Ovary (tissue), 9 donors: ENCODE measurements around the gene SND1. TPM values are rescaled to one million over a fixed set of nuclear protein-coding genes. Genes with fewer than 3 reads are reported as not detected.
A peak's percentile ranks its signal among the peaks of the same experiment; 100 is the strongest.

Experiments used
- DNase-seq, 5 donors: peaks; one replicate each; pipeline ENCODE4 v3.0.0-alpha.2; 2019 to 2020
- H3K27ac ChIP-seq, 2 donors: fragments of 200-600 bp; one replicate each; pipeline versions ENCODE4 v1.5.1 to v1.8.0; 2019 to 2022
- H3K27me3 ChIP-seq: fragments of 200-600 bp; one replicate; pipeline ENCODE4 v1.8.0; 2022
- H3K36me3 ChIP-seq: fragments of 200-600 bp; sonication (generic); one replicate; pipeline ENCODE4 v1.5.1; 2019
- H3K4me1 ChIP-seq: one replicate; pipeline ENCODE4 v1.8.1; 2013; ENCODE audit warnings: mild to moderate bottlenecking, moderate library complexity; ENCODE audit not compliant: insufficient read depth
- H3K4me3 ChIP-seq: fragments of 200-600 bp; sonication (generic); one replicate; pipeline ENCODE4 v1.5.1; 2017
- H3K9me3 ChIP-seq, 2 donors: fragments of 200-600 bp in 1 of 2; sonication (generic) in 1 of 2; one replicate each; pipeline versions ENCODE4 v1.5.1 to v1.8.1; 2013 to 2019; ENCODE audit warnings: mild to moderate bottlenecking in 1 of 2, moderate library complexity in 1 of 2
- EP300 ChIP-seq: sonication (generic); formaldehyde crosslinking; IDR thresholded peaks from one replicate; pipeline ENCODE4 v1.6.1; 2017; ENCODE audit warnings: antibody characterized with exemption
- POLR2A ChIP-seq: fragments of 450-650 bp; IDR thresholded peaks from one replicate; pipeline ENCODE4 v1.6.1; 2017; ENCODE audit warnings: antibody characterized with exemption, mild to moderate bottlenecking, moderate library complexity
- WGBS, 3 donors: extraction: QIAGEN DNeasy Blood & Tissue Kit in 1 of 3; methylation state at CpG; one replicate each; pipeline versions ENCODE4 v1.1.5 to v1.1.7; 2013 to 2017; 5-methylcytosine and 5-hydroxymethylcytosine counted together
- intact Hi-C, 4 donors: fragments of 100-400 bp; cut with DNase I; formaldehyde crosslinking; loops; one replicate each; pipeline versions ENCODE4 v1.11.0 to v1.15.1; 2022 to 2023
- polyA plus RNA-seq, 2 donors: library from polyadenylated mRNA; stranded (reverse); fragments of 200-250 nt in 1 of 2; fragments of 350-450 nt in 1 of 2; fragmentation: Illumina TruSeq in 1 of 2; extraction: RNeasy Lipid Tissue Mini Kit (QIAGEN cat#74804) in 1 of 2; gene quantifications; one replicate each; pipeline ENCODE4 v1.2.3, GENCODE V29; 2013 to 2014
- total RNA-seq, 7 donors: library from RNA; depleted of rRNA in 2 of 7; stranded (reverse); fragments of >200 nt in 2 of 7; fragmentation: NEBNext Ultra II Directional in 3 of 7; extraction: Animal tissue kit (Norgen Biotek cat#: 25700) in 3 of 7; gene quantifications; one replicate each; pipeline versions ENCODE4 v1.1.0 to v1.2.4, GENCODE V29; 2016 to 2023
- TF ChIP-seq, protein P1 (sequence below), 3 donors: fragments of 450-650 bp in 2 of 3; fragments of 200-600 bp in 1 of 3; IDR thresholded peaks; one replicate each; pipeline versions ENCODE4 v1.5.1 to v1.8.0; 2016 to 2022; ENCODE audit warnings: antibody characterized with exemption in 3 of 3, mild to moderate bottlenecking in 1 of 3
- donor health status: DM: no; HTN: no; CAD: no; lungs with moderate emphysema.
- donor health status: DM: no; HTN: no; CAD: no.
- donor health status: Bipolar disorder and iron deficiency.
- donor health status: DM: yes; HTN: yes; CAD: no.
- donor health status: DM: no; HTN: no; CAD: no.
- donor health status: DM: yes; HTN: yes; CAD: no.

SND1 gene
- total and polyA plus RNA-seq, 9 donors: 91.4 to 297 (median 182) TPM

DNA sequence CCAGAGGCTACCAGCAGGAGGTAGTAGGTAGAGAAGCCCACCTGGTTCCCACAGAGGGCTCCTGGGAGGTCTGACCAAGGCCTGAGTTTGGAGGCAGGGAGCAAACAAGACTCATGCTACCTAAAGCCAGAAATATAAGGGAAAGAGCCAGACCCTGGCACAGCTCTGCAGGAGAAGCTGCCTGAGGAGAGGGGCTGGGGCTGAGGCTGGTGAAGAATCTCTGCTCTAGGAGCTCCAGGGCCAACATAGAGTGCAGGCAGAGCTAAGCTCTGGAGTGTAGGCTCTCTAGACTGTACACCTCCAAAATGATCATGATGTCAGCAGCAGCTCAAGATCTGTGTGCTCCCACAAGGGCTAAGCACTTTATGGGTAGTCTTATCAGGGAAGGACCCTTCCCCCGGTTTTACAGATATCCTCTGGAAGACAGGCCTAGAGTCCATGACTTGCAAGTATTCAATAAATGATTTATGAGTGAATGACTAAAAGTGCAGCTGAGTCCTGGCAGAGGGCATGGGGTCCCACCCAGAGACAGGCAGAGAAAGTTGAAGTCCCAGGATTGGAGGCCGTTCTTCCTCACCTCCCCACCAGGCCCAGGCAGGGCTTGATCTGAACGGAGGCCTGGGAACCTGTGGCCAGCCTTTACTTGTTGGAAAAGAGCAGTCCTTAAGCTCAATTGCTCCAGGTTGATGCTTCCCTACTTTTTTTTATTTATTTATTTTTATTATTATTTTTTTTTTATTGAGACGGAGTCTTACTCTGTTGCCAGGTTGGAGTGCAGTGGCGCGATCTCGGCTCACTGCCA is 450.7 kb downstream of the SND1 start:
- no peak for DNase-seq
- intact Hi-C loops: no loop called here
- no peak overlapping the region for H3K27ac ChIP-seq
- no peaks in the 10 kb centered on the region for H3K27me3 ChIP-seq
- H3K9me3 ChIP-seq: no peaks in the 10 kb centered on the region
- peaks cover 4% of the 10 kb centered on the region for H3K4me1 ChIP-seq
- TF ChIP-seq, protein P1, sequence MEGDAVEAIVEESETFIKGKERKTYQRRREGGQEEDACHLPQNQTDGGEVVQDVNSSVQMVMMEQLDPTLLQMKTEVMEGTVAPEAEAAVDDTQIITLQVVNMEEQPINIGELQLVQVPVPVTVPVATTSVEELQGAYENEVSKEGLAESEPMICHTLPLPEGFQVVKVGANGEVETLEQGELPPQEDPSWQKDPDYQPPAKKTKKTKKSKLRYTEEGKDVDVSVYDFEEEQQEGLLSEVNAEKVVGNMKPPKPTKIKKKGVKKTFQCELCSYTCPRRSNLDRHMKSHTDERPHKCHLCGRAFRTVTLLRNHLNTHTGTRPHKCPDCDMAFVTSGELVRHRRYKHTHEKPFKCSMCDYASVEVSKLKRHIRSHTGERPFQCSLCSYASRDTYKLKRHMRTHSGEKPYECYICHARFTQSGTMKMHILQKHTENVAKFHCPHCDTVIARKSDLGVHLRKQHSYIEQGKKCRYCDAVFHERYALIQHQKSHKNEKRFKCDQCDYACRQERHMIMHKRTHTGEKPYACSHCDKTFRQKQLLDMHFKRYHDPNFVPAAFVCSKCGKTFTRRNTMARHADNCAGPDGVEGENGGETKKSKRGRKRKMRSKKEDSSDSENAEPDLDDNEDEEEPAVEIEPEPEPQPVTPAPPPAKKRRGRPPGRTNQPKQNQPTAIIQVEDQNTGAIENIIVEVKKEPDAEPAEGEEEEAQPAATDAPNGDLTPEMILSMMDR (IDR thresholded peaks at IDR 0.05): no peak
- no peak for TF ChIP-seq EP300
- TF ChIP-seq POLR2A: no peak
- H3K36me3 ChIP-seq: no peaks in the 10 kb centered on the region
- no peak overlapping the region for H3K4me3 ChIP-seq
- 51 to 75% (median 61%) methylated on average over 7 of the region's 7 CpGs for WGBS, 3 donors

DNA sequence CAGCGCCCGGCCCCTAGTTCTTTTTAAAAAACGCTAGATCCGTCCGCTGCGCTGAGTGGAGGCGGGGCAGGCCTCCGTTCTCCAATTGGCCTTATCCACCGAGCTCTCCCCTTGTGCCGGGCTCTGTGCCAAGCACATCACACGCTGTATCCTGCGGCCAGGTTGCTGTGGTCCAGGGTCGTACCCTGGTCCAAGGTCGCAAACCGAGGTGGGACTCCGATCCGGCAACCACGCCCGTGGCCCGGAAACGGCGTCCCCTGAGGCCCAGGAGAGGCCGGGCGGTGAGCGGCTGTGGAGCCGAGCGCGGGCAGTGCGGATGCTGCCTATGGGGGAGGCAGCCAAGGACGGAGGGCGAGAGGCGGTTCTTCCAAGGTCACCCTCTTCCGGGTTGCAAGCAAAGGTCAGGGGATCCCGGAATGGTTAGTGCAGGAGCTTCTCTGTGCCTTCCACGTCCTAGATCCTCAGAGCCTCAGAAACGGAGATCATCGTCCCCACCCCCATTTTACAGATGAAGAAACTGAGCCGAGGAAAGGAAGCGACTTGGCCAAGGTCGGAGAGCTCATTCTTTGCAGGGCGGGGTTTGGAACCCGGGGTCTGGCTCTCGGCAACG is 451.6 kb downstream of the SND1 start:
- no peaks in the 10 kb centered on the region for H3K27me3 ChIP-seq
- 1 to 3% (median 2%) methylated on average over 43 to 44 of the region's 44 CpGs for WGBS, 3 donors
- peak; percentile 61 to 87 (median 78) for DNase-seq
- H3K4me3 ChIP-seq: no peak overlapping the region
- peaks cover 4% of the 10 kb centered on the region for H3K4me1 ChIP-seq
- H3K27ac ChIP-seq: no peak overlapping the region
- TF ChIP-seq POLR2A: no peak
- TF ChIP-seq, protein P1 (IDR thresholded peaks at IDR 0.05): no peak
- no peak for TF ChIP-seq EP300
- no peaks in the 10 kb centered on the region for H3K9me3 ChIP-seq
- intact Hi-C loops: no loop called here
- no peaks in the 10 kb centered on the region for H3K36me3 ChIP-seq

GRCh38 chr7:128104108-128104742 is 452.2 kb downstream of the SND1 start:
- intact Hi-C loops: no loop called here

More at GRCh38 chr7:128104108-128104742, 452.2 kb downstream of the SND1 start:
- H3K9me3 ChIP-seq: no peaks in the 10 kb centered on the region
- no peaks in the 10 kb centered on the region for H3K36me3 ChIP-seq
- peaks cover 4% of the 10 kb centered on the region for H3K4me1 ChIP-seq
- TF ChIP-seq EP300 (no peak), POLR2A (no peak)
- TF ChIP-seq, protein P1 (IDR thresholded peaks at IDR 0.05): no peak
- H3K27ac ChIP-seq: no peak overlapping the region
- peak overlapping the region; percentile 2 for H3K4me3 ChIP-seq
- no peaks in the 10 kb centered on the region for H3K27me3 ChIP-seq
- WGBS, 3 donors: 2 to 4% (median 3%) methylated on average over 53 to 59 of the region's 59 CpGs
- peak in 4 of 5 donors; percentile 30 to 61 (median 36) for DNase-seq
